GM10847 (cell line): ENCODE measurements around the gene AHNAK2.
A peak's percentile ranks its signal among the peaks of the same experiment; 100 is the strongest.

ENCODE experiments used
- POLR2A ChIP-seq: IDR thresholded peaks from 2 replicates; pipeline ENCODE4 v1.6.1; 2011; ENCODE audit not compliant: insufficient read length; ENCODE audit errors: extremely low read depth

Gene AHNAK2

GRCh38 chr14:104996032-104996431 lies 17.9 kb upstream of the AHNAK2 start:
- TF ChIP-seq POLR2A: no peak

GRCh38 chr14:104994978-104995377 lies 16.8 kb upstream of the AHNAK2 start:
- TF ChIP-seq POLR2A: no peak

GRCh38 chr14:104993808-104994591 lies 15.8 kb upstream of the AHNAK2 start:
- TF ChIP-seq POLR2A: no peak

GRCh38 chr14:104993306-104993705 lies 15.1 kb upstream of the AHNAK2 start:
- no peak for TF ChIP-seq POLR2A

- no peak for TF ChIP-seq POLR2A
Measured at GRCh38 chr14:104992501-104992900, 14.3 kb upstream of the AHNAK2 start.

- TF ChIP-seq POLR2A: no peak
Measured at GRCh38 chr14:104991896-104992230, 13.7 kb upstream of the AHNAK2 start.

- no peak for TF ChIP-seq POLR2A
Measured at GRCh38 chr14:104989951-104990303, 11.8 kb upstream of the AHNAK2 start.

GRCh38 chr14:104989236-104989950 lies 11.2 kb upstream of the AHNAK2 start:
- no peak for TF ChIP-seq POLR2A

- TF ChIP-seq POLR2A: no peak
Measured at GRCh38 chr14:104986487-104987164, 8.5 kb upstream of the AHNAK2 start.

- TF ChIP-seq POLR2A: peak; percentile 3
Measured at GRCh38 chr14:104985675-104986486, 7.7 kb upstream of the AHNAK2 start, which contains the start of gene CLBA1. TSS of gene CLBA1 (plus strand) at chr14:104985788. CDS start at chr14:104986432, 644 bp downstream.

GRCh38 chr14:104984056-104984894 lies 6.1 kb upstream of the AHNAK2 start:
- TF ChIP-seq POLR2A: no peak

- TF ChIP-seq POLR2A: no peak
Measured at GRCh38 chr14:104983231-104983721, 5.1 kb upstream of the AHNAK2 start.

- no peak for TF ChIP-seq POLR2A
Measured at GRCh38 chr14:104982548-104983230, 4.5 kb upstream of the AHNAK2 start.
